ENCODE data around the gene MIA. TPM values are rescaled to one million over a fixed set of nuclear protein-coding genes. Genes with fewer than 3 reads are reported as not detected.
A peak's percentile ranks its signal among the peaks of the same experiment; 100 is the strongest.
"Not testable (repeated sequence)": the region's sequence is repeated elsewhere in the genome, so short reads cannot be mapped to it uniquely, and the experiment has no call there.

Gene MIA
- total and polyA plus RNA-seq, 7 donors = 0.38 to 1.3 (median 0.77) TPM; not detected in 4

DNA sequence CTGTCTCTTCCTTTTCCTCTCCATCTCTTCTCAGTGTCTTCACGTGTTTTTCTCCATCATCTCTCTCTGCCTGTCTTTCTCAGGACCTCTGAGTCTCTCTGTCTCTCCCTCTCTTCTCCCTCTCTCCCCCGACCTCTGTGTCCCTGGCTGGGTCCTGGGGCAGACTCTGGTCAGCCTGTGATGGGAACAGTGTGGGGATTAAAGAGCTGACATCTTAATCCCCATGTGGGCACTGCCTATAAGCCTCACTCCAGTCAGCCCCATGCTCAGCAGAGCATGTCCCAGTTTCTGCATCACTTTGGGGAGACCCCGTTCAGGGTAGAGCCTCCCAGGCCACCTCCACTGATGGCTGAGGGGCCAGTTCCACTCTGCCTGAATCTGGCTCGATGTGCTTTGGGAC is 39.9 kb downstream of the MIA start:
- DNase-seq (no peak), ATAC-seq (no peak)
- Histone ChIP-seq H3K9me3 (no peaks in the 10 kb centered on the region), H3K4me3 (no peak overlapping the region), H3K36me3 (ENCODE audit: insufficient read depth in 1 of 2, low read depth in 1 of 2) (no peaks in the 10 kb centered on the region), H3K27ac (no peak overlapping the region), H3K27me3 (ENCODE audit: insufficient read depth in 3 of 3, low read length in 2 of 3) (no peaks in the 10 kb centered on the region), H3K4me1 (peaks cover 10% of the 10 kb centered on the region)
- WGBS, 3 donors = 61 to 69% (median 64%) methylated on average over 4 of the region's 4 CpGs
- intact Hi-C loops (cut with DNase I) = no loop called here
- TF ChIP-seq, protein P1, sequence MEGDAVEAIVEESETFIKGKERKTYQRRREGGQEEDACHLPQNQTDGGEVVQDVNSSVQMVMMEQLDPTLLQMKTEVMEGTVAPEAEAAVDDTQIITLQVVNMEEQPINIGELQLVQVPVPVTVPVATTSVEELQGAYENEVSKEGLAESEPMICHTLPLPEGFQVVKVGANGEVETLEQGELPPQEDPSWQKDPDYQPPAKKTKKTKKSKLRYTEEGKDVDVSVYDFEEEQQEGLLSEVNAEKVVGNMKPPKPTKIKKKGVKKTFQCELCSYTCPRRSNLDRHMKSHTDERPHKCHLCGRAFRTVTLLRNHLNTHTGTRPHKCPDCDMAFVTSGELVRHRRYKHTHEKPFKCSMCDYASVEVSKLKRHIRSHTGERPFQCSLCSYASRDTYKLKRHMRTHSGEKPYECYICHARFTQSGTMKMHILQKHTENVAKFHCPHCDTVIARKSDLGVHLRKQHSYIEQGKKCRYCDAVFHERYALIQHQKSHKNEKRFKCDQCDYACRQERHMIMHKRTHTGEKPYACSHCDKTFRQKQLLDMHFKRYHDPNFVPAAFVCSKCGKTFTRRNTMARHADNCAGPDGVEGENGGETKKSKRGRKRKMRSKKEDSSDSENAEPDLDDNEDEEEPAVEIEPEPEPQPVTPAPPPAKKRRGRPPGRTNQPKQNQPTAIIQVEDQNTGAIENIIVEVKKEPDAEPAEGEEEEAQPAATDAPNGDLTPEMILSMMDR (IDR thresholded peaks at IDR 0.05) = no peak

DNA sequence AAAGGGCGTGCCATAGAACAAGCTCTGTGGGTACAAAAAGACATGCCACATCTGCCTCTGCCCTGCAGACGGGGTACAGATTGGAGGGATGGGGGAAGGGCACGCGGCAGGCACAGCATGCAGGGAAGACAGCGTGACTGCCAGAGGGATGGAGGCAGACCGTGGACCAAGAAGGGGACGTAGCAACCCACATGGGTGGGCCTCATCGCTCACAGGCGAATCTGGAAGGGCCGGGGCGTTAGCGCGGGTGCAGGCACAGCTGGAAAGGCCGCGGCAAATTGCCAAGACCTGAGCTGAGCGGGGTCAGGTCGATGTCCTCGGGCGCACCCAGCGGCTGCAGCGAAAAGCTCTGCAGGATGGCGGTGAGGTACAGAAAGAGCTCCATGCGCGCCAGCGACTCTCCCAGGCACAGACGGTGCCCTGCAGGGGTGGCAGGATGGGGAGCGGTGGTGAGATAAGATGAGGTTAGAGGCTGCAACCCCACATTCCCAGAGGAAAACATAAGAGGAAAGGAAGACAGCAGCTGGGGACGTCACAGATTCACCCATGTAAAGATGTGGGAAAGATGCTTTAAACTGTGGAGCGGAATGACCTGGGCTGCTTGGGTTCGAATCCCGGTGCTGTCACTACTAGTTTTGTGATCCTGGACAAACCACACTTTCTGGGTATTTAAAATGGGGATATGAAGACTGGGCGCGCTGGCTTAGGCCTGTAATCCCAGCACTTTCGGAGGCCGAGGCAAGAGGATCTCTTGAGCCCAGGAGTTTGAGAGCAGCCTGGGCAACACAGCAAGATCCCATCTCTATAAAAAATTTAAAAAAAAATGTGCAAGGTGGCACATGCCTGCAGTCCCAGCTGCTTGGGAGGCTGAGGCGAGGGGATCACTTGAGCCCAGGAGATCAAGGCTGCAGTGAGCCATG is 43.4 kb downstream of the MIA start:
- not testable (repeated sequence) for H3K36me3 ChIP-seq (ENCODE audit: insufficient read depth in 1 of 2, low read depth in 1 of 2); H3K27me3 ChIP-seq (ENCODE audit: insufficient read depth in 3 of 3, low read length in 2 of 3); H3K4me1 ChIP-seq; H3K9me3 ChIP-seq; H3K27ac ChIP-seq
- intact Hi-C loops (cut with DNase I) = loop anchor here in 1 of 2 donors (2.0 kb wide), 1 partner anchor 156 kb away; no protein-coding TSS in a partner anchor
- DNase-seq (peak; percentile 76 to 91), ATAC-seq (peak; percentile 67 to 90 (median 78))
- WGBS, 3 donors = 21 to 32% (median 29%) methylated on average over 24 to 34 of the region's 36 CpGs
- peak overlapping the region; percentile 52 for H3K4me3 ChIP-seq

GRCh38 chr19:40819479-40820234 is 44.3 kb downstream of the MIA start:
- intact Hi-C loops (cut with DNase I) = loop anchor here in 1 of 2 donors (2.0 kb wide), 1 partner anchor 157 kb away; no protein-coding TSS in a partner anchor

GRCh38 chr19:40822161-40822560 is 46.8 kb downstream of the MIA start:
- intact Hi-C loops (cut with DNase I) = loop anchor here in 1 of 2 donors (2.0 kb wide), 1 partner anchor 161 kb away; no protein-coding TSS in a partner anchor
- WGBS, 3 donors = 84 to 93% (median 86%) methylated on average over 22 of the region's 22 CpGs
- H3K27ac ChIP-seq = no peak overlapping the region

More at GRCh38 chr19:40819479-40820234, 44.3 kb downstream of the MIA start:
- H3K9me3 ChIP-seq; H3K36me3 ChIP-seq (ENCODE audit: insufficient read depth in 1 of 2, low read depth in 1 of 2); H3K27me3 ChIP-seq (ENCODE audit: insufficient read depth in 3 of 3, low read length in 2 of 3); H3K4me3 ChIP-seq; H3K4me1 ChIP-seq: not testable (repeated sequence)
- 40 to 44% (median 44%) methylated on average over 6 of the region's 6 CpGs for WGBS, 3 donors
- peak overlapping the region; percentile 21 for H3K27ac ChIP-seq
- ATAC-seq (peak; percentile 42 to 71 (median 65)), DNase-seq (peak in 1 of 2 donors; percentile 66)
- TF ChIP-seq, protein P1 (IDR thresholded peaks at IDR 0.05) = peak; percentile 83

DNA sequence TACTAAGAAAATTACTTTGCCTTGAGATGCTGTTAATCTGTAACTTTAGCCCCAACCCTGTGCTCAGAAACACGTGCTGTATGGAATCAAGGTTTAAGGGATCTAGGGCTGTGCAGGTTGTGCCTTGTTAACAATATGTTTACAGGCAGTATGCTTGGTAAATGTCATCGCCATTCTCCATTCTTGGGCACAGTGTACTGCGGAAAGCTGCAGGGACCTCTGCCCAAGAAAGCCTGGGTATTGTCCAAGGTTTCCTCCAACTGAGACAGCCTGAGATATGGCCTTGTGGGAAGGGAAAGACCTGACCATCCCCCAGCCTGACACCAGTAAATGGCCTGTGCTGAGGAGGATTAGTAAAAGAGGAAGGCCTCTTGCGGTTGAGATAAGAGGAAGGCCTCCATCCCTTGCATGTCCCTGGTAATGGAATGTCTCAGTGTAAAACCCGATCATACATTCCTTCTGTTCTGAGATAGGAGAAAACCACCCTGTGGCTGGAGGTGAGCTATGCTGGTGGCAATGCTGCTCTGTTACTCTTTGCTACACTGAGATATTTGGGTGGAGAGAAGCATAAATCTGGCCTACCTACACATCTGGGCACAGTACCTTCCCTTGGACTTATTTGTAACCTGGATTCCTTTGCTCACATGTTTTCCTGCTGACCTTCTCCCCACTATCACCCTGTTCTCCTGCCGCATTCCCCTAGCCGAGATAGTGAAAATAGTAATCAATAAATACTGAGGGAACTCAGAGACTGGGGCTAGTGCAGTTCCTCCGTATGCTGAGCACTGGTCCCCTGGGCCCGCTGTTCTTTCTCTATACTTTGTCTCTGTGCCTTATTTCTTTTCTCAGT is 47.6 kb downstream of the MIA start:
- ATAC-seq; DNase-seq; H3K4me3 ChIP-seq; H3K9me3 ChIP-seq; H3K4me1 ChIP-seq; H3K27me3 ChIP-seq (ENCODE audit: insufficient read depth in 3 of 3, low read length in 2 of 3); H3K27ac ChIP-seq: not testable (repeated sequence)
- WGBS, 3 donors = 67 to 76% (median 73%) methylated on average over 9 of the region's 9 CpGs
- peaks cover 0 to 12% of the 10 kb centered on the region in 2 donors for H3K36me3 ChIP-seq (ENCODE audit: insufficient read depth in 1 of 2, low read depth in 1 of 2)
- intact Hi-C loops (cut with DNase I) = loop anchor here in 1 of 2 donors (2.0 kb wide), 1 partner anchor 162 kb away; no protein-coding TSS in a partner anchor

More at GRCh38 chr19:40822161-40822560, 46.8 kb downstream of the MIA start:
- Histone ChIP-seq H3K4me3 (no peak overlapping the region), H3K27me3 (ENCODE audit: insufficient read depth in 3 of 3, low read length in 2 of 3) (no peaks in the 10 kb centered on the region), H3K36me3 (ENCODE audit: insufficient read depth in 1 of 2, low read depth in 1 of 2) (peaks cover 0 to 4% of the 10 kb centered on the region in 2 donors), H3K9me3 (no peaks in the 10 kb centered on the region), H3K4me1 (peaks cover 9% of the 10 kb centered on the region)
- DNase-seq (no peak), ATAC-seq (no peak)
- TF ChIP-seq, protein P1 (IDR thresholded peaks at IDR 0.05) = no peak

DNA sequence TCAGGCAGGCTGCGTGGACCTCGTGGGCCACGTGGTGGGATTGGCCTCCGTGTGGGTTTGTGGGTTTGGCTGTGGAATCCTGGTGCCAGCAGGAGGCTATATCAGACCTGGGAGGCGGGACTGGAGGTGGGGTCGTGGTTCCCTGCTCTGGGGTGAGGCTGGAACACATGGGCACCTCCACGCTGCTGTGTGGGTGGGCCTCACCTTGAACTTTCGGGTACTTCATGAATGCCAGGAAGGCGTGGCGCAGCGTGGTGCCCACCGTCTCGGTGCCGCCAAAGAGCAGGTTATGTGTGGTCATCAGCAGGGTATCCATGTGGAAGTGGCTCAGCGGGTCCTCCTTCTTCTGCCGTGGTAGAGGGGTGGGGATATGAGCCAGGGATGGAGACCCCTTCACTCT is 49.6 kb downstream of the MIA start:
- H3K4me3 ChIP-seq; H3K27me3 ChIP-seq (ENCODE audit: insufficient read depth in 3 of 3, low read length in 2 of 3); H3K4me1 ChIP-seq; H3K9me3 ChIP-seq; ATAC-seq; H3K27ac ChIP-seq; DNase-seq; intact Hi-C loops (cut with DNase I): not testable (repeated sequence)
- WGBS, 3 donors = 91 to 93% (median 92%) methylated on average over 16 of the region's 16 CpGs
- H3K36me3 ChIP-seq (ENCODE audit: insufficient read depth in 1 of 2, low read depth in 1 of 2) = peaks cover 0 to 12% of the 10 kb centered on the region in 2 donors

DNA sequence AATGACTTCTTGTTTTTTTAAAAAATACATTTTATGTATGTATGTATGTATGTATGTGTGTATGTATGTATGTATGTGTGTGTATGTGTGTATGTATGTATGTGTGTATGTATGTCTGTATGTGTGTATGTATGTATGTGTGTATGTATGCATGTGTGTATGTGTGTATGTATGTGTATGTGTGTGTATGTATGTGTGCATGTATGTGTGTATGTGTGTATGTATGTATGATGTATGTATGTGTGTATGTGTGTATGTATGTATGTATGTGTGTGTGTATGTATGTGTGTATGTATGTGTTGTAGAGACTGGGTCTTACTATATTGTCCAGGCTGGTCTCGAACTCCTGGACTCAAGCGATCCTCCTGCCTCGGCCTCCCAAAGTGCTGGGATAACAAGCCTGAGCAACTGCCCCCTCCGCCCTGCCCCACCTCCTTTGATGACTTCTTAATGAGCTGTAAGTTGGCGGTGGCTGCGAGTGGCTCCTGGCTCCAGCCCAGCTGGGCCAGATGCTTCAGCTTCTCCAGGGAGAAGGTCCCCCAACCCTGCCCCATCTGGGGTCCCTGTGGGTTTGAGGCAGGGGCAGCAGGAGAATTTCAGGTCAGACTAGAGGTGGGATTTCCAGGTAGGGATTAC is 50.3 kb downstream of the MIA start:
- WGBS, 3 donors = 84 to 100% (median 94%) methylated on average over 4 to 6 of the region's 6 CpGs
- intact Hi-C loops (cut with DNase I); H3K27ac ChIP-seq; H3K4me1 ChIP-seq; H3K9me3 ChIP-seq; DNase-seq; H3K4me3 ChIP-seq; ATAC-seq; H3K27me3 ChIP-seq (ENCODE audit: insufficient read depth in 3 of 3, low read length in 2 of 3): not testable (repeated sequence)
- peaks cover 0 to 12% of the 10 kb centered on the region in 2 donors for H3K36me3 ChIP-seq (ENCODE audit: insufficient read depth in 1 of 2, low read depth in 1 of 2)

Measured in psoas muscle (tissue), 8 donors.